Measurements from ENCODE around the gene HTN3. TPM values are rescaled to one million over a fixed set of nuclear protein-coding genes. Genes with fewer than 3 reads are reported as not detected.
"Not testable (repeated sequence)": the region's sequence is repeated elsewhere in the genome, so short reads cannot be mapped to it uniquely, and the experiment has no call there.

The HTN3 gene
- total RNA-seq, 4 donors from 2014 or later: not detected

- H3K9me3 ChIP-seq: no peaks in the 10 kb centered on the region
- WGBS, 2 donors: 85 to 93% methylated on average over 3 of the region's 3 CpGs
- no peak overlapping the region for H3K4me3 ChIP-seq
- H3K27ac ChIP-seq: no peak overlapping the region
- no peak for DNase-seq (ENCODE audit: low spot score in 2 of 2)
- no peaks in the 10 kb centered on the region for H3K4me1 ChIP-seq
- no peak for TF ChIP-seq POLR2A (IDR thresholded peaks at IDR 0.05)
- TF ChIP-seq CTCF (IDR thresholded peaks at IDR 0.05): no peak
- TF ChIP-seq EP300 (IDR thresholded peaks at IDR 0.05): no peak
- H3K27me3 ChIP-seq: no peaks in the 10 kb centered on the region
- H3K36me3 ChIP-seq: no peaks in the 10 kb centered on the region
These were observed 28.8 kb upstream of the HTN3 start for GRCh38 chr4:69999420-69999819.

- no peak overlapping the region for H3K27ac ChIP-seq
- TF ChIP-seq POLR2A (IDR thresholded peaks at IDR 0.05) (no peak), CTCF (IDR thresholded peaks at IDR 0.05) (no peak), EP300 (IDR thresholded peaks at IDR 0.05) (no peak)
- H3K4me3 ChIP-seq: no peak overlapping the region
- H3K9me3 ChIP-seq: no peaks in the 10 kb centered on the region
- H3K27me3 ChIP-seq: no peaks in the 10 kb centered on the region
- 81 to 82% methylated on average over 1 of the region's 1 CpG for WGBS, 2 donors
- DNase-seq (ENCODE audit: low spot score in 2 of 2): no peak
- no peaks in the 10 kb centered on the region for H3K4me1 ChIP-seq
- no peaks in the 10 kb centered on the region for H3K36me3 ChIP-seq
These were observed 27.5 kb upstream of the HTN3 start for GRCh38 chr4:70000711-70001110.

GRCh38 chr4:70002507-70002906 lies 25.8 kb upstream of the HTN3 start:
- no peak for DNase-seq (ENCODE audit: low spot score in 2 of 2)
- no peaks in the 10 kb centered on the region for H3K9me3 ChIP-seq
- H3K36me3 ChIP-seq: no peaks in the 10 kb centered on the region
- TF ChIP-seq EP300 (IDR thresholded peaks at IDR 0.05) (no peak), CTCF (IDR thresholded peaks at IDR 0.05) (no peak), POLR2A (IDR thresholded peaks at IDR 0.05) (no peak)
- no peaks in the 10 kb centered on the region for H3K27me3 ChIP-seq
- H3K27ac ChIP-seq: no peak overlapping the region
- no peak overlapping the region for H3K4me3 ChIP-seq
- H3K4me1 ChIP-seq: no peaks in the 10 kb centered on the region

- Histone ChIP-seq H3K4me3 (no peak overlapping the region), H3K9me3 (no peaks in the 10 kb centered on the region), H3K36me3 (no peaks in the 10 kb centered on the region), H3K4me1 (no peaks in the 10 kb centered on the region), H3K27ac (no peak overlapping the region), H3K27me3 (no peaks in the 10 kb centered on the region)
- 44 to 62% methylated on average over 3 of the region's 3 CpGs for WGBS, 2 donors
- no peak for DNase-seq (ENCODE audit: low spot score in 2 of 2)
- TF ChIP-seq EP300 (IDR thresholded peaks at IDR 0.05) (no peak), POLR2A (IDR thresholded peaks at IDR 0.05) (no peak), CTCF (IDR thresholded peaks at IDR 0.05) (no peak)
These were observed 19.5 kb upstream of the HTN3 start for GRCh38 chr4:70008771-70009170.

GRCh38 chr4:70019006-70019405 lies 9.3 kb upstream of the HTN3 start:
- not testable (repeated sequence) for H3K27me3 ChIP-seq; H3K27ac ChIP-seq; H3K36me3 ChIP-seq; H3K4me1 ChIP-seq; DNase-seq (ENCODE audit: low spot score in 2 of 2); H3K9me3 ChIP-seq; H3K4me3 ChIP-seq
- 80 to 83% methylated on average over 7 to 10 of the region's 10 CpGs for WGBS, 2 donors

- no peaks in the 10 kb centered on the region for H3K27me3 ChIP-seq
- 63 to 71% methylated on average over 2 of the region's 2 CpGs for WGBS, 2 donors
- DNase-seq (ENCODE audit: low spot score in 2 of 2): no peak
- no peak overlapping the region for H3K27ac ChIP-seq
- H3K4me1 ChIP-seq: no peaks in the 10 kb centered on the region
- no peak overlapping the region for H3K4me3 ChIP-seq
- no peak for TF ChIP-seq POLR2A (IDR thresholded peaks at IDR 0.05)
- TF ChIP-seq EP300 (IDR thresholded peaks at IDR 0.05): no peak
- TF ChIP-seq CTCF (IDR thresholded peaks at IDR 0.05): no peak
- H3K9me3 ChIP-seq: no peaks in the 10 kb centered on the region
- H3K36me3 ChIP-seq: no peaks in the 10 kb centered on the region
These were observed 5.0 kb upstream of the HTN3 start for GRCh38 chr4:70023218-70023617.
